Measurements from ENCODE around the gene MBD2. TPM values are rescaled to one million over a fixed set of nuclear protein-coding genes. Genes with fewer than 3 reads are reported as not detected.

The MBD2 gene
- total RNA-seq, 1 experiment from 2014 or later, result 28.5 TPM

DNA sequence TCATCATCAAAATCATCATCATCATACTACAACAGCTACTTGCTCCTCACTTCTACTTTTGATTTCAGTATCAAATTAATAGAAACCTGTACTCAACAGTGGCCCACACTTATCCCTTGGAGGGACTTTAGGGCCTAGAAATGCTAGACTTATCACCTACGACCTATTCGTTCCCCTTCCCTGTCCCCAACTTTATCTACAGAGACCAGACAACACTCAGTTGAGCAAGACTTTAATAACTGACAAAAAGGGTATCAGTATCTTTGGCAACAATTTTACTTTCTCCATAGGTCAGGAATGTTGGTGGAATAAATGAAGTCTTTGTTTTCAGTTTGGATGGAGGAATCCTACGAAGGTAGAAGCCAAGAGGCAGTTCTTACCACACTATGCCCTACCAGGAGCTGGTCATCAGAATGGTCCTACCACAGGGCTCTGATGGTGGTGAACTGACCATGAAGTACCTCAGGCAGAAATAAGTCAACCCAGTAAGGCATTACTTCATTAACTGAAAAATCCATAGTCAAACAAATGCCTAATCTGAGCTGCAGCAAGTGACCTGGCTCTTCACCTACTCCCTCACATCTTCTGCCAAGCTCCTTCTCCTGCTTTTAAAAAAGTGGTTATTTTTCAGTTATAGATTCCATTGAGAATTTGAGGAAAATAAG is 26.6 kb downstream of the MBD2 start:
- no peak for DNase-seq (ENCODE audit: low read depth)

DNA sequence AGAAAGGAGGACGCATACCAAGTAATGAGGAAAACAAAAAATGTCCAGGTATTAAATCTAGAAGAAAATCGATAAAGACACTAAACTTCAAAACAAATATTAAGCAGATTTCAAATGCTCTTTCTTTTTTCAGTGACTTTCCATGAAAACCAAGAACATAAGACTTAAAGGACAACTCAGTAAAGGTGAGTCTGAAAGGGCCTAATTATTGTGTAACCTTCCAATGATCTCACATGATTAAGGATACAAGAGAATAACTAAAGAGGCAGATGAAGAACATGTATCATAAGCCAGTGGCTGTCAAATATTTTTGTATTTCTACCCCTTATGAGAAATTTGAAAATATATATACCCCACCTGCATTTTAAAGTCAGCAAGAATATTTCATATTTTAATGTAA is 30.7 kb downstream of the MBD2 start:
- no peak for DNase-seq (ENCODE audit: low read depth)

DNA sequence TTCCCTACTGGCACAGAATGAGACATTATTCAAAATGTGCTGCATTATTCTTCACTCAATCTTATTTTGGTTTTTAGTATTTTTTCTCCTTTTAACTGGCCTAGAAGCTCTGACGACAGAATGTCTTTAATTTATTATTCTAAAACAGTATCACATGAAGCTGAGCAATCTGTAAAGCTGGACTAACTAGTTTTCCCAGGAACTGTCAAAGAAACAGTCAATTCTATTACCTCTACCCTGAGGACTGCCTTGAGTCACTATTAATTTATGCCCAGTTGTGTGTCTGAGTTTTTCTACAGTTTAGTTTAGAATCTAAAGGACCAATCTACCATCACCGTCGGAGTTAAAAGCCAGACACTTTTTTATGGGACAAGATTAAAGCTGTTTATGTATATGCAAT is 31.6 kb downstream of the MBD2 start:
- DNase-seq (ENCODE audit: low read depth), result no peak

DNA sequence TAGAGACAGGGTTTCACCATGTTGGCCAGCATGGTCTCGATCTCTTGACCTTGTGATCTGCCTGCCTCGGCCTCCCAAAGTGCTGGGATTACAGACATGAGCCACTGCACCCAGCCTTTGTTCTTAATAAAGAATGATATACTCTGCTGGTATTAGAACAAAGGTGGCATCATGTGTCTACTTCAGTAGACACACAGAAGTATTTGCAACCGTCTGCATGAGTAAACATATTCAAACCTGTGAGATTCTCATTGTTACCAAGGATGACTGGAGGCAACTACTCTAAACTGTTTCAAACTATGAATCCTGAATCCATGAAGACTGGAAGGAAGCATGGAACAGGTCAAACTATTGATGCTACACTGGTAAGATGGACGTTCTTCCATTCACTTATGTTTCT is 32.1 kb downstream of the MBD2 start:
- no peak for DNase-seq (ENCODE audit: low read depth)

DNA sequence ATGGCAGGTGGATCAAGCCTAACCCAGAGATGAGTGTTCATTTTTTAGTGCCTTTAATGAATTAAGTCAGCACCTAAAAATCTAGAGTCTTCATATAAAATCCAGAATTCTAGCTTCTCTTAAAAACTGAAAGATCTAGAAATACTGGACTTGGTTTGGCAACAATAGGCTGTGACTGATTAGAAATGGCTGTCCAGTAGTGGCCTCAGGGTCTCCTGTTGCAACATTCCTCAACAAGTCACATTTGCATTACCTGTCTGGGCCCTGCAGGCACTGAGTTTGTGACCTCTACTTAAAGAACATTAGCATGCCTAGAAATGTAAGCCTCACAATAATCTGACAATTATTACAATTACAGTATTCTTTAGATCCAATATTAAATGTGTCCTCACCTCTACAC is 33.1 kb downstream of the MBD2 start:
- DNase-seq (ENCODE audit: low read depth), result no peak

DNA sequence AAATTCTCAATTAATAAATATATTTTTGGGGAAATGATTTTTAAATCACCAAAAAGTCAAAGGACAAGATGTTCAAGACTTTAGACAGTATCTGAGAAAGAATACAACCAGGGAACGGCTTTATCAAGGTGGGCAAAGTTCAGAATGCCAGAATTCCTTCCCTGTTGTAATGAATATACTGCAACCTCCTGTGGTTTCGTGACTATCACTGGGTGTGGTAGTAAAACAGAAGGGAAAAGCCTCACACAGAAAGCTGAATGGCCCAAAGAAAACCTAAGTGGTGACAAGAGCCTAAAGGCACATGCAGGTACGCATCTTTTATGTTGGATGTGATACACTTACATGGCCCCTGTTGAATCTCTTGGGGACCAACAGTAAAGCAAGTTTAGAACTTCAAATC is 37.1 kb downstream of the MBD2 start:
- no peak for DNase-seq (ENCODE audit: low read depth)

DNA sequence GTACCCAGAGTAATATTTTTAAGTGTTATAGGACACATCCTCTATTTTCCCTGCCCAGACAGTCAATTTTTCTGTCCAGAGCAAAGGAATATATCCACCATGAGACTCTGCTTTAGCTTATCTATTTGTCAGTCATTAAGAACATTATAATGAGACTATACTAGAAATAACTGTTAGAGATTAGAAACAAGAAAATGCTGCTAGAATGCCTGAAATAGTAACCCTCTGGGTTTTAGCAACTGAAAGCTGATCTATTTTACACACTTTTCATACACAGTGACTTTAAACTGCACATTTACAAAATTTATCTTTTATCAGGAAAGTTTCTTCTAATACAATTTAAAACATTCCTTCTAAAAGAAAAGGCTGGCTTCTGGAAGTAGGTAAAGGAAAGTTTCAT is 39.6 kb downstream of the MBD2 start:
- no peak for DNase-seq (ENCODE audit: low read depth)

DNA sequence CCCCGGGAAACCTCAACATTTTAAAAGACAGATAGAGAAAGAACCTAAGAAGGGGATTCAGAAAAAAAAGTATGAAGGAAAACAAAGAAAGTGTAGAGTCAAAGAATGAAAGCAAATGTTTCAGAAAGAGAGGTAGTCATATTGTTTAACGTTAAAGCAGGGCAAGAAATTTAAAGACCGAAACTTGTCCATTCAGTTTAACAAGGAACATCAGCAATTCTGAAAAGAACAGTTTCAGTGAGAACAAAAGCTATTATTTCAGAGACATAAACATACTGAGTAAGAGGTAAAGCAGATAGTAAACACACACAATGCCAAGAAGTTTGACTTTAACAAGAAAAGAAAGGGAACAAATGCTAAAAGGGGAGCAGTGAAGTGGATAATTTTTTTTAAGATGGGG is 41.1 kb downstream of the MBD2 start:
- no peak for DNase-seq (ENCODE audit: low read depth)

DNA sequence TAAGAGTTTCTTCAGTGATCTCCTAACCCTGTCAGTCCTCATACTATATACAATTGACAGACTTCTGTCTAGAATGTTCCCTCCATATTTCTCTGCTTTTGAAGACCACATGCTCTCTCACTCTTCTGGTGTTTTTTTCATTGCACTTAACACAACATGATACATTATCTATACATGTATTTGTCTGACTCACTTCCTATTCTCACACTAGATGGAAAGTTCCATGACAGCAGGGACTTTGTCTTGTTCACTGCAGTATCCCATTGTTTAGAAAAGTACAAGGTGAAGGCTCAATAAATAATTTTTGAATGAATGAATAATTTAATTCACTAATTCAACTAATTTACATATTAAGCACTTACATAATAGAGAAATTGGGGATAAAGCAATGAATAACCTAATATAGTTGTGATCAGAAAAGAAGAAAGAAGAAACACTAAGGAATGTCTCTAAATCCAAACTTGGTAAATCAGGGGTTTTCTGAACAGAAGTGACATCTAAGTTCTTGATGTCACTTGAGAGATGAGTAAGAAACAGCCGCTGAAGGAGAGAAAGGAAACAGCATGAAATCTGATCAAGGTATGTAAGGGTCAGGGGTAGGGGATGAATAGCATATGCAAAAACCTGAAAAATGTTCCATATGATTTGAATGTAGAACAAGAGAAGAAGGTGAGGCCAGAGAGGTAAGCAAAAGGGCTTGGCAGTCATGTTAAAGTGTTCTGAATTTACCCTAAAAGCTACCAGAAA is 42.4 kb downstream of the MBD2 start:
- DNase-seq (ENCODE audit: low read depth), result no peak

DNA sequence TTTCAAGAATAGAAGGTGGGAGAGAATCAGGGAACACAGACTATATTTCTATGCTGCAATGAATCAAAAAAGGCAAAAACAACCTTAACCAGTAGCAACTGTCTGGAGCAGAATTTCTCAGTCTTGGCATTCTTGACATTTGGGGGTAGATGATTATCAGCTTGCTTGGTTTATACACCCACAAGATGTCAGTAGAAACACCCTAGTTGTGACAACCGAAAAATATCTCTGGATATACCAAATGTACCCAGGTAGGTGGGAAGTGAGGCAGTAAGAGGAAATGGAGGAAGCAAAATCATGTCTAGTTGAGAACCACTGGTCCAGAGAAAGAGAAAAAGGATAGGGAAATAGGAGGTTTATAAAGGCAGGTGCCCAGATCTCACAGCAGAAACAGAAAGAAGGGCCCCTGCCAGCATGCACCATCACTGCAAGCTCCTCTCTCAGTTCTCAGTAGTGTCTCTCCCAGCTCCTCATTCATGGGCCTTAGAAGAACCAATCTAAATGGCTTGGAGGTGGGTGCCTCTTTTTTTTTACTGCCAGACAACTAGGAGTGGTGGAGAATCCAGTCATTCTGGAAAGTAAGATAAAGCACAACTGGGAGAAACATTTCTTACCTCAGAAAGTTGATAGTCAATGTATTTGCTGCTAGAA is 50.4 kb downstream of the MBD2 start:
- no peak for DNase-seq (ENCODE audit: low read depth)

DNA sequence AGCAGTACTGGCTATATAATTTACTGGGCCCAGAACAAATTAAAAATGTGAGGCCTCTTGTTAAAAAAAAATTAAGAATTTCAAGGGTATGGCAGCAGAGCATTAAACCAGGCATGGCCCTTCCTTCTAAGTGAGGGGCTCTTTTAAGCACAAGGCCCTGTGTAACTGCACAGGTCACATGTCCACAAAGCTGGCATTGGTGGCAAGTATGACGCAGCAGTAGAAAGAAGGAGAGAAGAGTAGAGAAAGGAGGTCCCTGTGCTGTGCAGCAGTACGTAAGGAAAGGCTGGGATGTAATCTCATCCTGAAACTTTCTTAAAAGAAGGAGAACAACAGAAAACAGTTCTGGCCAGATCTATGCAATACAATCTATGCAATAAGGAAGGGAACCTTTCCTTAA is 51.2 kb downstream of the MBD2 start:
- no peak for DNase-seq (ENCODE audit: low read depth)

DNA sequence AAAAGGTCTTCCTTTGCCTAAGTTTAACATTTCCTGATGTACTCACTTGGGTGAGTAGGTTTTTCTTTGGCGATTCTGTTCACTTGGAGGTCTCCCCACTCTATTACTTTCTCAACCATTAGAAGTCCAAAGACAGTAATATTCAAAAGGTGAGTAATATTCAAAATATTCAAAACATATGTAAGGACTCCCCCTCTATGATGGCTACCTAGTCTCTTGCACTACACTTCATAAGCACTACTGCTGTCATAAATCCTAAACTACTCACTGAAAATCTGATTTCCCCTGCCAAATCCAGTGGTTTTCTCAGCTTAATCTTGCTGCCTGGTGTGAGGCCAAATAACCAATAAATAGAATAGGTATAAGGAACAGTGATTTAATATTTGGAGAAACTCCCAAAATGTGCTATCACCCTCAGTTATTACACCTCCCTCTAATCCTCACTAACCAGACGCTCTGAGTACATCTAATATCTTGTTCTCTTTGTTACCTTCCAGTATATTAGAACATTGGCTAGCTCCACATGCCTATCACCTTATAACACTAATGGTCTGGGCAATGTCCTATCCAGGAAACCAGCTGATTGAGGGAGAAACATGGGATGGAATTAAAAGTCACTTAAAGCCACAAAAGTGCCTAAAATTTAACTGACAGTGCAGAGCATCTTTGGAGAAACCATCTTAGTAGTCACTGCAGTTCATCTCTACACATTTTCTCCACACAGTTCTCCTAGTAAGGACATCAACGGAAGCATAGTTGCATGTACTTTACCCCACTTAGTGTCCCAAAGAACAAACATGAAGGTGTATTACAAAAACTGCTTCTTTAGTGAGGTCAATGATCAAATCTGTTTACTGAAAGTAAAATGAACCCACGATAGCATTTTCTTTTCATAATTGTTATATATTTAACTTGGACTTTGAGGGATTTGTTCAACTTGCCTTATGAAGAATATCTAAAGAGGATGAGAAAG is 54.8 kb downstream of the MBD2 start:
- no peak for DNase-seq (ENCODE audit: low read depth)

DNA sequence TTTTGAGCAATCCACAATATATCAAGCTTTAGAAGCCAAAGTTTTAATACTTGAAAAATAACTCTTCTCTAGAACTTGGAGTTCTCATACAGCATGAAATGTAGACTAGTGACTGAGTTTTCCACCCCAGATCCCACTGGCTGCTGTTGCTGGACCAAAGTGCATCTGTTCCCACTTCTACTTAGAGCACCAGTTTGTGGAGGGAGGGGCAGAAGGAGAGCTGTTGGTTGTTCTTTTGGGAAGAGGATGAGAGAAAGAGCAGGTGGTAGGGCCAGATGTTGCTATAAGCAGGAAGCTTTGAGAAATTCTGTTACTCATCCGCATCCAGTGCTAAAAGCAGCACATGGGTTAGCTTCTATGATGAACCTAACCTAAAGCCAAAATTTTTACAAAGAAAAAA is 59.0 kb downstream of the MBD2 start:
- peak; percentile 74 for DNase-seq (ENCODE audit: low read depth)

DNA sequence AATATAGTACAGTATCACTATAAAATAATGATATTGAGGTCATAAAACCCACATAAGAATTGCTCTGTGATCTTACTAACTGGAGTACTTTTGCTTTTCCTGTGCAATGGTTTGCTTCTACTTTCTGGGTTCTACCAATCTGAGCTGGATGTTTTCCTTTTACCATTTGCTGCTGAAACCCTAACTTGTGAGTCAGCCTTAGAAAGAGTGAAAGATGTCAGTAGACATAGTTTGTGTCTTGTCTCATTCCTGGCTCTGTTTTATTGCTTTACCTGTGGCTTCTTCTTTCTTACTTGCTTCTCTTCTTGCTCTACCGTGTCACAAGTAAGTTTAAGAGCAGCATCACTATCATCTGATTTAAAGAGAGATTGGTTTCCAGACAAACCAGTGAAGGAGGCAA is 61.0 kb downstream of the MBD2 start:
- peak; percentile 42 for DNase-seq (ENCODE audit: low read depth)

DNA sequence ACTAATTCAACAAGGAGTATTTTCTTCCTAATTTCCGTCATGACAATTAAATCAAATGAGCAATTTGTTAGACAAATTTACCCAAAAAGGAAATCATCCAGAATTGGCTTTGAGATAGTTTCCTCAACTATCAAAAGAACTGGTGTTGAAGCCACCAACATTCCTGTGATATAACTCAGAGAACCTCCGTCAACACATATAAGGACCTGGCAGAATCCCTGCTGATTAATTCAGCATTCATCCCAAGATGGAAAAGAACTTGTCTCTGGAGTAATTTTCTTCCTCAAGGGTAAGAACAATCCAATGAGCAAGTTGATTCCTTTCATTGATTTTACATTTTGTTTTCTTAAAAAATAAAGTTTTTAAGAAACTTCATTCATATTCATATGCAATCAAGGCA is 62.0 kb downstream of the MBD2 start:
- DNase-seq (ENCODE audit: low read depth), result peak; percentile 73

DNA sequence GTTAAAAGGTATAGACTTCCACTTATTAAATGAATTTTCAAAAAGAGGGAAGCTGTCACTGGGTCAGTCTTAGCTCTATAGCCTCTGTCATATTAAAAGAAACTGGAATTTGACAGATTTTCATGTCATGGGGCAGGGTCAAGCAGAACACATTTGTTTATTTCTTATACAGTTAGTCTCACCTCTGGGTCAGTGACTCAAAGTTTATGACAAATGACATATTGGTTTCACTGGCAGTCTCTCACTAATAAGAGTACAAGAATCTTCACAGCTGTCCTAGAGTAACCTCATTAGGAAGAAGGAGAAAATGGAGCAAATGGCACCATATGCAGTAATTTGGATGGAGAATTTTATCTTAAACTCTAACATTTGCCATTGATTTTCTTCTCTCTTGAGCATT is 63.2 kb downstream of the MBD2 start:
- DNase-seq (ENCODE audit: low read depth), result peak; percentile 53

DNA sequence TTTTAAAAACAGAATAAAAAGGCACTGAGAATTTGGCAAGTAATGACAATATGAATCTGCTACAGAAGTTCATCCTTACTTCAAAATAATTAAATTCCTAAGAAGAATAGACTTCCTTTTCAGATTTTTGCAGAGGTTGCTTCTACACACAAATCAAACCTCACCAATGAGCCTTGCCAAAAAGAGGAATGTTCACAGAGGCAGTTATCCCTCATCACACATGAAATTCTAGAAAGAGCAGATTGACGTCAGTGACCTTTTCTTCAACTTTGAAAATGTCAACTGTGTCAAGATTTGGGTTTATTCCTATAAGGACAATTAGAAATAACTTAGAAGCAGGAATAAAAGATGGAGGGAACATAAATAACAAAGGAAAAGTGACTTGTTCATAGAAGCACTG is 64.6 kb downstream of the MBD2 start:
- no peak for DNase-seq (ENCODE audit: low read depth)

DNA sequence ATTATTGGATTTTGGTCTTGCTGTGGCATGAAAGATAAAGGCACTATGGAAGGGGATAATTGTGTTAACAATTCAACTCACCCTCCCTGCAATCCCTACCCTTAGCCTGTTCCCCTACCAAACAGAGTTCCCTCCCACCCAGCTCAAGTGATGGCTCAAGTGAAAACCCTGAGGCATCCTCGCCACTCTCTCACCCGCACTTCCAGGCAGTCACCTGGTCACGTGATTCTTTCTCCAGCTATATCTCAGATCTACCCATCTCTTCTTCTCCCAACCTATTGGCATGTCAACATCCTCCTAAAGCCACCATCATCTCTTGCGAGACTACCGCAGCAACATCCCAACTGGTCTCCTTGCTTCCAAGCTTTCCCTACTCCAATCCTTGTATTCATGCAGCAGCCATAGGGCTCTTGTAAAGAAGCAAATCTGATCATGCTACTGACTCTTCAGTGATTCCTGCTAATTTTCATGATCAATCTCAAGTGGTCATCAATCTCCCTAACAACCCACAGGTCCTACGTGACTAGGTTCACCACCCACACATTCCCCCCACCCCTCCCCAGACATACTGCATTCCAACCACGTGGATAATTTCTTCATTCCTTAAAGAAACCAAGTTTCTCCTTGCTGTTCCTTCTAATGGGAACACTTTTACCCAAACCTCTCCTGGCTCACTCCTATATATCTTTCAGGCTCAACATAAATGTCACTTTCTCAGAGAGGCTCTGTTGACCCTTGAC is 66.7 kb downstream of the MBD2 start:
- DNase-seq (ENCODE audit: low read depth), result no peak

DNA sequence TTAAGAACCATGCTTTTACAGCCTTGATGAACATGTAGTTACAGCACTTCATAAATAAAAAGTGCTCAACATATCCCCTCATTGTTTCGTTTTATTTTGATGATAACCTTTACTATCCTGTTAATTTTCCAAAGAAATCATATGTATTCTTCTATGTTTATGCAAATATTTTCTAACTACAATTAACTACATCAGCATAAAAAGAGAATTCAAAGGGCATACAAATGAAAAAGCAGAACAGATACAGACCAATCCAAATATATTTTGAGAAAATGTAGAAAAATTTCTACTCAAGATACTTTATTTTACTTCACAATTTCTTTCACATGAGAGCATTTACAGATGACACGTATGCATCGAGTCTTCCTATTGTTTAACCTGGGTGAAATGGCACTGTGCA is 69.1 kb downstream of the MBD2 start:
- DNase-seq (ENCODE audit: low read depth), result no peak

DNA sequence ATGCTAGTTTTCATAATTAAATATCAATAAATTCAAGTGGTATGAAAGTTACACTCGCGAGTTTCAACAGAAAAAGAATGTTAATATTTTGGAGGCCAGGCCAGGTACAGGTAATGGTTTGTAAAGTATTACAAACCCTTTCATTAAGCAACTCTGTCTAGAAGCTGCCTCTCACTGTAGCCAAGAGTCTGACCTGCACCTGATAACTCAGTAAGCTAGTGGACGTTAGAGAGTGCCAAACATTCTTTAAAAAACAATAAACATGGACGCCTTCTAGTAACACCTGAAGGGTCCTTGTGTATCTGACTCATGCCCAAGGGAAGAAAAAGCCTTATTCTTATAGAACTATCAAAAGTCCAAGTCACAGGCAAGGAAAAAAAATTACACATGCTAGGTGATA is 70.2 kb downstream of the MBD2 start:
- no peak for DNase-seq (ENCODE audit: low read depth)

DNA sequence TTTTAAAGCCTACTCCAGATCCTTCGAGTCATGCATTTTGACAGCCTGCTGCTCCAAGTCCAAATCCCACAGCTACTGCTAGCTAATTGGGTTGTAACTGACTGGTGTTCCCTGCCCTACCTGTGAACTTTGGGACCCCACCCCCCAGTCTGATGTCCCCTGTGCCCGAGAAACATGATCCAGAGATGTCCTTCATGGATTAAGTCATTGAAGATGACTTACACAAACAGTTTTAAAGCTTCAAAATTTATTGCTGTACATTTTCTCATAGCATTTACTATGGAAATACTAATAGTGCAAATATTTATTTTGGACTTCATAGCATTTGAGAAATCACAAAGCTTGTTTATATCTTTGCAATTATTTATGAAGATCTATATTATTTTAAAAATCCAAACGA is 73.1 kb downstream of the MBD2 start:
- DNase-seq (ENCODE audit: low read depth), result no peak

Data from LHCN-M2 (cell line).